ENCODE data around the gene TRIM13. TPM values are rescaled to one million over a fixed set of nuclear protein-coding genes. Genes with fewer than 3 reads are reported as not detected.
A peak's percentile ranks its signal among the peaks of the same experiment; 100 is the strongest.
"Not testable (repeated sequence)": the region's sequence is repeated elsewhere in the genome, so short reads cannot be mapped to it uniquely, and the experiment has no call there.

TRIM13 gene
- total RNA-seq: 38.2 to 40.3 TPM (median 38.5 TPM) in 3 replicates

GRCh38 chr13:49996951-49997895 lies at the start of gene TRIM13:
TRIM13 (plus strand) TSS chr13:49997042; CDS start chr13:50011941, 14,899 bp downstream.
- Mint-ChIP-seq H3K36me3 (peaks cover 3% of the 10 kb centered on the region), H3K27ac (peak within 1 kb of the TSS; percentile 96), H3K27me3 (ENCODE audit: low read depth) (no peaks in the 10 kb centered on the region), H3K4me3 (peak within 1 kb of the TSS; percentile 86), H3K4me1 (peaks cover 28% of the 10 kb centered on the region), H3K9me3 (no peaks in the 10 kb centered on the region)
- peak; percentile 63 to 85 for DNase-seq (ENCODE audit: low spot score in 2 of 2, unreplicated experiment in 2 of 2)
- TF ChIP-seq CTCF (IDR thresholded peaks at IDR 0.05; ENCODE audit: unreplicated experiment): peak; percentile 67

- H3K27me3 Mint-ChIP-seq (ENCODE audit: low read depth); H3K4me1 Mint-ChIP-seq; DNase-seq (ENCODE audit: low spot score in 2 of 2, unreplicated experiment in 2 of 2); H3K36me3 Mint-ChIP-seq; H3K27ac Mint-ChIP-seq; H3K4me3 Mint-ChIP-seq: not testable (repeated sequence)
- H3K9me3 Mint-ChIP-seq: peaks cover 27% of the 10 kb centered on the region
These were observed 48.0 kb upstream of the TRIM13 start for GRCh38 chr13:49948777-49949270.

- Mint-ChIP-seq H3K4me1 (no peaks in the 10 kb centered on the region), H3K27ac (no peak overlapping the region), H3K9me3 (peaks cover 17% of the 10 kb centered on the region), H3K27me3 (ENCODE audit: low read depth) (no peaks in the 10 kb centered on the region), H3K36me3 (peaks cover 2% of the 10 kb centered on the region), H3K4me3 (no peak overlapping the region)
- TF ChIP-seq CTCF (IDR thresholded peaks at IDR 0.05; ENCODE audit: unreplicated experiment): no peak
- no peak for DNase-seq (ENCODE audit: low spot score in 2 of 2, unreplicated experiment in 2 of 2)
These were observed 44.9 kb upstream of the TRIM13 start for GRCh38 chr13:49951754-49952535.

- Mint-ChIP-seq H3K4me3 (no peak overlapping the region), H3K27me3 (ENCODE audit: low read depth) (no peaks in the 10 kb centered on the region), H3K27ac (no peak overlapping the region), H3K4me1 (no peaks in the 10 kb centered on the region), H3K36me3 (no peaks in the 10 kb centered on the region), H3K9me3 (peaks cover 9% of the 10 kb centered on the region)
- TF ChIP-seq CTCF (IDR thresholded peaks at IDR 0.05; ENCODE audit: unreplicated experiment): no peak
- no peak for DNase-seq (ENCODE audit: low spot score in 2 of 2, unreplicated experiment in 2 of 2)
These were observed 43.3 kb upstream of the TRIM13 start for GRCh38 chr13:49953560-49953959.

- Mint-ChIP-seq H3K4me1 (no peaks in the 10 kb centered on the region), H3K27me3 (ENCODE audit: low read depth) (no peaks in the 10 kb centered on the region), H3K36me3 (peaks cover 2% of the 10 kb centered on the region), H3K27ac (no peak overlapping the region), H3K9me3 (peaks cover 10% of the 10 kb centered on the region), H3K4me3 (no peak overlapping the region)
- DNase-seq (ENCODE audit: low spot score in 2 of 2, unreplicated experiment in 2 of 2): no peak
- no peak for TF ChIP-seq CTCF (IDR thresholded peaks at IDR 0.05; ENCODE audit: unreplicated experiment)
These were observed 42.0 kb upstream of the TRIM13 start for GRCh38 chr13:49954674-49955455.

Data from mesothelial cell of epicardium (in vitro differentiated cells).